Cortex of kidney (tissue), 1 donor: Measurements from ENCODE around the gene LIME1.

Experiments
- DNase-seq: peaks from one replicate; lab custom pipeline; 2025; lab: John Stamatoyannopoulos, UW

Gene LIME1

DNA sequence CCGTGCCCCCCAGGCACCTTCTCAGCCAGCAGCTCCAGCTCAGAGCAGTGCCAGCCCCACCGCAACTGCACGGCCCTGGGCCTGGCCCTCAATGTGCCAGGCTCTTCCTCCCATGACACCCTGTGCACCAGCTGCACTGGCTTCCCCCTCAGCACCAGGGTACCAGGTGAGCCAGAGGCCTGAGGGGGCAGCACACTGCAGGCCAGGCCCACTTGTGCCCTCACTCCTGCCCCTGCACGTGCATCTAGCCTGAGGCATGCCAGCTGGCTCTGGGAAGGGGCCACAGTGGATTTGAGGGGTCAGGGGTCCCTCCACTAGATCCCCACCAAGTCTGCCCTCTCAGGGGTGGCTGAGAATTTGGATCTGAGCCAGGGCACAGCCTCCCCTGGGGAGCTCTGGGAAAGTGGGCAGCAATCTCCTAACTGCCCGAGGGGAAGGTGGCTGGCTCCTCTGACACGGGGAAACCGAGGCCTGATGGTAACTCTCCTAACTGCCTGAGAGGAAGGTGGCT is 39.1 kb upstream of the LIME1 start:
- no peak for DNase-seq

DNA sequence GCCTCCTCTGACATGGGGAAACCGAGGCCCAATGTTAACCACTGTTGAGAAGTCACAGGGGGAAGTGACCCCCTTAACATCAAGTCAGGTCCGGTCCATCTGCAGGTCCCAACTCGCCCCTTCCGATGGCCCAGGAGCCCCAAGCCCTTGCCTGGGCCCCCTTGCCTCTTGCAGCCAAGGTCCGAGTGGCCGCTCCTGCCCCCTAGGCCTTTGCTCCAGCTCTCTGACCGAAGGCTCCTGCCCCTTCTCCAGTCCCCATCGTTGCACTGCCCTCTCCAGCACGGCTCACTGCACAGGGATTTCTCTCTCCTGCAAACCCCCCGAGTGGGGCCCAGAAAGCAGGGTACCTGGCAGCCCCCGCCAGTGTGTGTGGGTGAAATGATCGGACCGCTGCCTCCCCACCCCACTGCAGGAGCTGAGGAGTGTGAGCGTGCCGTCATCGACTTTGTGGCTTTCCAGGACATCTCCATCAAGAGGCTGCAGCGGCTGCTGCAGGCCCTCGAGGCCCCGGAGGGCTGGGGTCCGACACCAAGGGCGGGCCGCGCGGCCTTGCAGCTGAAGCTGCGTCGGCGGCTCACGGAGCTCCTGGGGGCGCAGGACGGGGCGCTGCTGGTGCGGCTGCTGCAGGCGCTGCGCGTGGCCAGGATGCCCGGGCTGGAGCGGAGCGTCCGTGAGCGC is 38.5 kb upstream of the LIME1 start:
- DNase-seq = no peak

DNA sequence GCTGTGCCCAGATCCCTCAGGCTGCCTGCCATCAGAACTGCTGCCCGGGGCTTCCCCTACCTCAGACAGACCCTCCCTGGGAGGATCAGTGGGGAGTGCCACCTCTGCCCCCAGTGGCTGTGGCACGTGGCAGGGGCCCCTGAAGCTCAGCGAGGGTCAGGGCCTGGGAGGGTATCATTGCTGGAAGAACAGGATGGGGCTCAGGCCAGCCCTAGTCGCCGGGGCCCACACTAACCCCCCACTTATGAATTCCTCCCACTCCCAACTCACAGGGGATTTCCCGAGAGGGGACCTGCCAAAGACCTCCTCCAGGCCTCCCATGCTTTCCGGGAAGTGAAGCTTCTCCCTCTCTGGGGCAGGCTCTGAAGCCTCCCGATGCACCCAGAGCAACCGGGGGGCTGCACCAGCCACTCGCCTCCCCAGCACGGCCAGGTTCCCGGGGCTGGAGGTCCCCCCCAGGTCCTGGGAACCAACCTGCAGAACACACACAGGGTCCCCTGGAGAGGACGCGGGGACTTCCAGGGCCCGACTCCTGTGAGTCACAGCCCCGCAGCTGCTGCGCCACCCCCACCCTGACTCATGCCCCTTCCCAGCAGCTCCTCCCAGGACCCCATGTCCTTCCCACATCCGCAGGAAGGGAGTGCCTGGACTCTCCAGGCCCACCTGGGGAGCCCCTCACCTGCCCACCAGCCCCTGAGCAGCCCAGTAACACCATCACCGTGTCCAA is 37.6 kb upstream of the LIME1 start:
- DNase-seq = no peak

DNA sequence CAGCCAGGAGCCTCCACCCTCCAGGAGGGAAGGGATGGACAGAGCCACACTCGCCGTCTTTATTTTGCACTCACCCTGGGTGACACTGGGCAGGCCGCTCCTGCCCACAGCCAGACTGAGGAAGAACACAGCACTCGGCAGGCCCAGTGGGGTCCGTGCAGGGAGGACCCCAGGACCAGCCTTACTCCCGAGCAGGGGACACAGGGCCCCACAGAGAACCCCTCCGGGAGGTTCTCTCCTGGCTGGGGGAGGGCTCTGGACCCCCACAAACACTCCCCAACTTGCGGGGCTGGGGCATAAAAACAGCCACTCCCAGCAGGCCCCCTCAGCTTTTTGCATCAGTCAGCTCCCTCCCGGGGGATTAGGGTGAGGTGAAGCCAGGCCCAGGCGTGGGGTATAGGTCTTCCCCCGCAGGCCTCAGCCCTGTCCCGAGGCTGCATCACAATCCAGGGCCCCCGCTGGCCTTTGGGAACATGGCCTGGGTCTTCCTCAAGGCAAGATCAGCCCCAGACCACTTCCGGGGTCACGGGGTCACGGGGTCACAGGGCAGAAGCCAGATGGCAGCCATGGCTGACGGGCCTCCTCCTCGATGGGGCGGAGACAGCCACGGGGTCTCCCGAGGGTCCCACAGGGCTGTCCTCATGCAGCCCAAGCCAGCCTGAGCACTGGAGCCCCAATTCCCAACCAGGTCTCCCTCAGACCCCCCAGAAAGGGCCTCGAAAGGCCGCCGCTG is 36.8 kb upstream of the LIME1 start:
- DNase-seq = no peak

DNA sequence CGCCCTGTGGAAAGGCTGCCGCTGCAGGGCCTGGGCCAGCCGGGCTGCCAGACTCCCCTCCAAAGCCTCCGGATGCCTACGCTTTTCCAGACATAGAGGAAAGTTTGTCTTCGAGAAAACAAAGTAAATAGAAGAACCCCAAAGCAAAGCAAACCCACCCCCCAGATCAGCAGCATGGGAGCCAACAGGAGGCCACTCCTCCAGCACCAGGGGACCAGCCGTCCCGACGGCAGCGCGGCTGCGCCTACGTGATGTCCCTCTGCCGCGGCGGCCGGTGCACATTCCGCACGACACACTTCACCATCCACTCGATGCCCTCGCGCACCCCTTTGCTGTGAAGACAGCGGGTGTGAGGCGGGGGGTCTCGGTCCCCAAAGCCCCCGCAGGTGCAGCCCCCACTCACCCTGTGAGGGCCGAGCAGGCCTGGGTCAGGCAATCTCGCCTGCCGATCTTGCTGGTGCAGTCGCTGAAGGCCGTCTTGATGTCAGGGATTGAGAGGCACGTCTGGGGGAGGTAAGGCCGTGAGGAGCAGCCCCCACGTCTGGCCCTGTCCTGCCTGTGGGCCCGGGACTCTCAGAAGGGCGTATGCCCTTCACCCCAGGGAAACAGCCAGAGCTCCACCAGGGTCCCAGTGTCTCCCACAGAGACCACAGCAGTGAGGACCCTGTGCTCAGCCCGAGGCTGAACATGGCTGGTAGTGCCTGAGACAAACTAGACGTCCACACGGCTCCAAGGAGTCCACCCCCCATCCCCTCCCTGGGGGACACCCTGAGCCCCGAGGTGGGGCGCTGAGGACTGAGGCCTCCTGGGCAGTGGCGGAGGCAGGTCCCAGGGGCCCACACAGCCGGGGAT is 36.0 kb upstream of the LIME1 start:
- no peak for DNase-seq

DNA sequence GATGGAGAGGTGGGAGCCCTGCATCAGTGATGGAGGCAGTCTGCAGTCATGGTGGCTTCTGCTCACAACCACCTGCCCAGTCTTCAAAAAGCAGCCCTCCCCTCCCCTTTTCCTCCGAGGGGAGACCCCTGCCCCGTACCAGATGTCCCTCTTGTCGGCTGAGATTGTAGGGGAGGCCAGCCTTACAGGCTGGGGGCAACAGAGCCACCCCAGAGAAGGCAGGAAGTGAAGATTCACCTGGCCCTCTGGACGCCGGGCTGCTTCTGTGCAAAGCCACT is 35.5 kb upstream of the LIME1 start:
- DNase-seq = no peak

DNA sequence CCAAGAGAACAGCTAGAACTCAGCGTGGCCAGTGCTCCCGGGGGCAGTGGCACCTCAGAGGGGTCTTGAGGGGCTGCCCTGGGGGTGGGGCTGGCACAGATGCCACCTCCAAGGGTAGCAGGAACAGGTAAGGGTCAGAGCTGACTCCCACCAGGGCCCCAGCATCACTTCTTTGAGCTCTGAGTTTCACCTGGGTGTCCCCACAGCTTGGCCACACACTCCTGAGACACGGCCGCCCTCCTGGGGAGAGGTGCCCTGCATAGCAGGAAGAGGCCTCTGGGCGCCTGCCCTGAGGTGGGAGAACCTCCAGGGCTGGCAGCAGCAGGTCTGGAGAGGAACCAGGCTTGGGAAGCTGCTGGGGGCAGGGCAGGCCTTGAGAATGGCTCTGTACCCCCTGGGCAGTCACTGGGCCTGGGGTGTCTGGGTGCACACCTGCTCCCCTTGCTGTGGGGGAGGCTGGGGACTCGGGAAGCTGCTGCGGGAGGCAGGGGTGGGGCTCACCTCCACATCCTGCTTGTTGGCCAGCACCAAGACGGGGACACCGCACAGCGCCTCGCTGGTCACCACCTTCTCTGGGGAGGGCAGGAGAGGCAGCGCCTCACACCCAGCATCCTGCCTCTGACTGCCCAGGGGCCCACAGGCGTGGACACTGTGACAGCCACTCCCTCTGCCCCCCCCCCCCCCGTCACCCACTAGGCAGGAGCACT is 35.0 kb upstream of the LIME1 start:
- no peak for DNase-seq

DNA sequence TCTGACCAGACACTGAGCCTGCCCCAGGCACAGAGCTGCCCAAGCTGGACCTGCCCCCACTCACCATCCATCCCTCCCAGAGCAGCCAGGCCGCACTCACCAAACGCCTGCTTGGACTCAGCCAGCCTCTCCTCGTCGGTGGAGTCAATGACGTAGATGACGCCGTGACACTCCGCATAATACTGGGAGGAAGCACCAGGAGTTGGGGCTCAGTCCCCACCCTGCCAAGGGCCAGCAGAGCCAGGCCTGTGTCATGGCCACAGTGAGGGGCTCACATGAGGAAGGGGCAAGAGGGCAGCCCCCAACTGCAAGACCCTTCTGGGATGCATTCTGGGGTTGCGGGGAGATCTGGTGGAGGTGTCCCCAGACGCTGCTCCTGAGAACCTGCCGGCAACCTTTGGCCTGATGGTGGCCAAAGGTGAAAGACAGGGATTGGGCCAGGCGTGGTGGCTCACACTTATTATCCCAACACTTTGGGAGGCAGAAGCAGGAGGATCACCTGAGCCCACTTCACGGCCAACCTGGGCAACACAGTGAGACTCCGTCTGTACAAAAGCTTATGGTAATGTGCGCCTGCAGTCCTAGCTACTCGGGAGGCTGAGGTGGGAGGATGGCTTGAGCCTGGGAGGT is 34.3 kb upstream of the LIME1 start:
- DNase-seq = no peak

DNA sequence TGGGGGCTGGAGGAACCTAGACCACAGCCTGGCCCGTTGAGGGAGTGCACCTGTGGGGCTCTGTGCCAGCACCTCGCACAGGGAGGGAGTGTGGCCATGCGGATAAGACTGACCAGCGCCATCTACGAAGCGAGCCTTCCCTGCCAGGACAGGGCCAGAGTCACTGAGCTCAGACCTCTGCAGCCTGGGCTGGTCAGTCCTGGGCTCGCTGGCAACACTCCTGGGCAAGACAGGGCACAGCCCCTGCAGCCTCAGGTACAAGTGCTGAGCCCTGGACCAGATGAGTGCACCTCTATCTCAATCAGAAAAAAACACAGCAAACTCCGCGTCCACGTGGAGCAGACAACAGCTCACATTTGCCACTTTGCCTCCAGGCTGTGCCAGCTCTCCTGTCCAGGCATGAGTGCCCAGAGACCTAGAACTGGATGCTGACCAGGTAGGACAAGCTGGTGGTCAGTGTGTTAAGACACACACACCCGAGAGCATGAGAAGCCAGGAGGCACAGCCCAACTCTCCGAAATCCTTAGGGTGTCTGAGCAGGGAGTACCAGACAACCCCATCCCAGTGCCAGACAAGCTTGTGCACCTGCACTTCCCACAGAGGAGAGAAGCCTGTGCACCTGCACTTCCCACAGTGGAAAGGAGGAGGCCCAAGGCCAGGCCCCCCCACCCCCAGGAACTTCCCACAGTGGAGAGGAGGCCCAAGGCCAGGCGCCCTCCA is 33.6 kb upstream of the LIME1 start:
- DNase-seq = no peak

DNA sequence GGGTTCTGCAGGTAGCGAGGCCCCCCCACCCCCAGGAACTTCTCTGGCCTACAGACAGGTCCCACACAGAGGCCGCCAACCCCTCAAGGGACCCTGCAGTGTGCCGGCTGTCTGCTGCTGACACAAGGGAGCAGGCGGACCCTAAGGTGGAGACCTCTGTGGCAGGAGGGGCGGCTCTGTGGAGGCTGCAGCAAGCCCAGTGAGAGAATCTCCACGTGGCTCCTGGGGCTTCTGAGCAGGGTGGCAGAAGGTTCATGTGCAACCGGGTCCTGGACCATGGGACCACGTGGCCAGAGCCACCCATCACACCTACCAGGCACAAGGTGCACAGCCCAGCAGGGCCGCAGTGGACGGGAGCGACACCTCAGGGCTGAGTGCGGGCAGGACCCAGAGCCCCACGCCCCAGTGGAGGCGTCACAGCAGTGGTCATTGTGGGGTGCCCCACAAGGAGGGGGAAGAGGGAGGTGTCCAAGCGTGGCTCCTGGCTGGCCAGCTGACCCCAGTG is 32.9 kb upstream of the LIME1 start:
- no peak for DNase-seq

DNA sequence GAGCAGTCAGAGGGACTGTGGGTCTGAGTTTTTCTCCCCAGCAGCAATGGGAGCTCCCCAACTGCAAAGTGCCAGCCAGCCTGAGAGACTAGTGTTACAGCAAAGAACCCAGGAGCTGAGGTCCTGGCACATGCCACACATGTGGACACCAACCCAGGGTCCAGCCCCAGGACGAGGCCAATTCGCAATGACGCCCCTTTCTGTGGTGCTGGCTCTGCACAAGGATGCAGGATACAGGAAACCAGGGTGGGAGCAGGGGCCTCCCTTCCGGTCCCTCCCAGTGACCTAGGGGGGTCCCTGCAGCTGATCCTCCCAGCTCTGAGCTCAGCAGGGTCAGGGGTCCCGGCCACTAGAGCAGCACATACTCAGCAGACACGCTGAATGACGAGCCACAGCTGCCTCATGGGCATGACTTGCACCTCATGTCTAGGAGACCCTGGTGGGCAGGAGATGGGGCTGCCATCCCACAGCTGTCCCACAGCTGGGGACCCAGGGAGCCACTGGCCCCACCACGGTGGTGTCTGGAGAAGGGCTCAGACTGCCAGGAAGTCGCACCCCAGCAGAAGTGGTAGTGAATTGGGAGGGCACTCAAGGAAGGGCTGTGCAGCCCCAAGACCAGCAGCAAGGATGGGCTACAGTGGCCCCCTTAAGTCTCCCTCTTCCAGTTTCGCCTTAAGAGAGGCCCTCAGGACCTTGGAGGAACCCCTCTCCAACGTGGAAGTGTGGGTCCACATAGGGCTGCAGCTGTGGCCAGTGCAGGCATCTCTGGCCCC is 32.3 kb upstream of the LIME1 start:
- DNase-seq = no peak

DNA sequence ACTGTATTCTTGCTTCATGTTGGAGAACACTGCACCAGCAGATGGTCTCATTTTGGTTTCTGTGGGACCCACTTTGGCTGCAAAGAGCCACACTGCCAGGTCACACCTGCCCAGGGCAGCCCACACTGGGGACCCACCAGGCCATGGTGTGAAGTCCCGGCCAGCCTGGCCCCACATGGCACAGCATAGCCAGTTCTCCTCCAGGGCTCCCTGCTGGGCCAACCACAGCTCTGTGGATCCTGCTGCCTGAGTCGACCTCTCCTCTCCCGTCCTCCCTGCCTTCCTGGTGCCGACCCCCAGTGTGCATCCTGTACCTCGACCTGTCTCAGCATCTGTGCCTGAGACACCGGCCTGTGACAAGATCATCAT is 31.7 kb upstream of the LIME1 start:
- no peak for DNase-seq

DNA sequence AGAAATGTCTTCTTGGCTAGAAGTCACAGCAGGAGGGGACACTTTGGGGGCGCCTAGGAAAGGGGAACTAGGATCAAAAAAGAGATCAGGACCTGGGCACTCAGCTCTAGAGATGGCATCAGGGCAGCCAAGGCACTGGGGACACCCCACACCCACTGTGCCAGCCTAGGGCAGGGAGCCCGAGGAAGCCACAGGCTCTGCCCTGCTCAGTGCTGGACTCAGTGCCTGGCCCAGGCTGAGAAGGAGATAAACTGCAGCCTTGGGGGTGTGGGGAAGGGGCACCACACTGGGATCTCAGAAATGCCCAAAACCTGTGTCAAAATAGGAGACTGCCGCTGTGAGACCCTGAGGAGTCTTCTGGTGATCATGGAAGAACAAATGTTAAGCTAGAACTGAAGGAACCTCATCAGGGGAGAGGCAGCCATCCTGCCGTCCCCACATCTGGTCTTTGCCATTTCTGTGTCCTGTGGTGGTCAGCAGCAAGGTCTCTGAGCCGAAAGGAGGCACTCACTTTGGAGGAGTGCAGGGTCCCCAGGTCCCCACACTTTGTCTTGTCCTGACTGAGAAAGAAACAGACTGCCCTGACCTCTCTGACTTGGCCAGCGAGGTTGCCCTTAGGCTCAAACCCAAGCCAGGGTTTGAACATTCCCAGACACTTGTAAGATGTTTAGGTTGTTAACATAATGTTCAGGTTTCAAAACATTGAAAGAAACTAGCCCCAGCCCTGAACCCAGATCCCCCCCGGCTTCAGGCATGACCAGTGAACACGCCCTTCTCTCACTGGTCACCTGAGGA is 31.0 kb upstream of the LIME1 start:
- DNase-seq = no peak

DNA sequence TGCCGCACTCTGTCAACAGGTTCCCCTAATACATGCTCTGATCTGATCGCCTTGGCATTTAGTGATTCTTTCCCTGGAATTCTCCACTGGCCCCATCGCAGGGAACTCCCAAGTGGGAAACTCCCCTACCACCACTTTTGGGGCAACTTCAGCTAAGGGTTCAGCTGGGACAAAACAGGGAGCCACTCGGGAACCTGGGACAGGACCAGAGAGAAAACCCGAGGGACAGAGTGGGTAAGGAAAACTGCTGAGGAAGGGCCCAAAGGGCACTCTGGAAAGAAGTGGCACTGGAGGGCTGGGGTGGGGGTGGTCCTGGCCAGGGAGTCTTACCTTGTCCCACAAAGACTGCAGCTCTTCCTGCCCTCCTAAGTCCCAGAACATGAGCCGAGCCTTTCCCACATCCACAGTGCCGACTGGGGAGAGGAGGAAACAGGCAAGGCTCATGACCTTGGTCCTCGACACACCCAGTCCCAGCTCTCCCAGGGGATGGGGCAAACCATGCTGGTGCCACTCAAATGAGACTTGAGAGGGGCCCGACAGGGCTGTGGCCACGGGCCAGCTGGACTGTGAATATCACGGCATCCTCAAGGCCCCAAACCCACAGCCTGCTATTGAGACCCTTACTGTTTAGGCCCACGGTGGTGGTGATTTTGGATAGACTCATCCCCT is 30.3 kb upstream of the LIME1 start:
- no peak for DNase-seq

DNA sequence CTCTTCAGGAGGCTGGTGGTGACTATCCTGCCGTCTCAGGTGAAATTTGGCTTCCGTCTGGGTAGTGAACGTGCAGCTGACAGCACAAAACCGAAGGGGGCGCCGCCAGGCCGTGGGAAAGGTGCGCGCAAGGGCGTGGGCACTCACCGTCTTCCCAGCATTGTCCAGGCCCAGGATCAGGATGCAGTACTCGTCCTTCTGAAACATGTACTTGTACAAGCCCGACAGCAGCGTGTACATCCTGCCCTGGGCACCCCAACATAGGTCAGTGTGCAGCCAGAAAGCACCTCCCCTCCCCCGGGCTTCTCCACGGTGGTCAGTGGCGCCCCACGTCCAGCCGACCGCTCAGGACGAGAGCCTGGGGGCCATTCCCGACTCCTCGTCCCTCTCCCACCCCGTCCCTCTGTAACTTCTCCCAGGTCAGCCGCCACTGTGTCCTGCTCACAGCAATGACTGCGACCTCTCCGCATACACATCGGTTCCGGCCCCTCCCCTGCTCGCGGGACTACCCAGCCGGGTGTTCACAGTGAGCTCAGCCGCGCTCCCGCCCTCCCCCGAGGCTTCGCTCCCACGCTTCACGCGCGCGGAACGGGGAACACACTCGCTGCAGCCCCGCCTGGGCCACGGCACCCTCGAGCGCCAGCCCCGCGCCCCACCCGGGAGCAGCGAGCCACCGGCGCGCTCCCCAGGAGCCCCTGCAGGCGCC is 29.5 kb upstream of the LIME1 start:
- no peak for DNase-seq

DNA sequence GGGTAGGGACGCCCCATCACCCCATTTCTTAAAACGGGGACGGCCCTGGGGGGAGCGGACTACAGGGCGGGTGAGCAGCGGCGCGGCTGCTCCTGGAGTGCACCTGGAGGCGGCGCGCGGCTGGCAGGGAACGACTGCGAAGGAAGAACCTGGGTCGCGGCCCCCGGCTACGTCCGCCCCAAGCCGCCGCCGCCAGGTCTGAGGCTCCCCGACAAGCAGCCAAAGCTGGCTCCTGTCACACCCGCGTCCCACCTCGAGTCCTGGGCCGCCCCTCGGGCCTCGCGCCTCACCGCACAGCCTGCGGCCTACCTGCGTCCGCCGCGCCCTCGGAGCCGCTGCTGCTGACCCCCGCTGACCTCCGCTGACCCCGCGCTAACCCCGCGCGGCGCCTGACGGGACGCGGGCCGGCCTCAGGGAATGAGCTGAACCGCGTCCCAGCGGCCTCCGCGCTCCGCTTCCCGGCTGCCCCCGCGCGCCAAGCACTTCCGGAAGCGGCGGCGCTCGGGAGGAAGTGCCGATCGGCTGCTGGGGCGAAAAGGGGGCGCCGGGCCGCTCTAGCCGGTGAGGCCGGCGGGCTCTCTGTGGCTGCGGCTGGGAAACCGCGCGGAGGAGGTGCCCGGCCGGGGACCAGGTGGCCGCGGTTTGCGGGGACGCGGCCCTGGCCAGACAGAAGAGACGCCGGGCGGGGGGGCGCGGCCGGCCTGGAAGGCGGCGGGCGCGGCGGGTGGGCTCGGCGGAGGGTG is 28.7 kb upstream of the LIME1 start, which contains the start of the genes ARFRP1 and ZGPAT:
ARFRP1 (minus strand) TSS at position 419 of the 743 bp plus-strand sequence. CDS start 885 bp downstream, outside the sequence.
ZGPAT (plus strand) TSS at position 482 of the 743 bp plus-strand sequence. CDS start 542 bp downstream, outside the sequence.
- DNase-seq = no peak
